Thyroid gland (tissue), 4 donors: Measurements from ENCODE around the gene HES3. TPM values are rescaled to one million over a fixed set of nuclear protein-coding genes. Genes with fewer than 3 reads are reported as not detected.

Source experiments
- DNase-seq, 2 donors: peaks; one replicate each; pipeline ENCODE4 v3.0.0-alpha.2; 2019
- H3K27ac ChIP-seq, 3 donors: fragments of 200-600 bp; sonication (generic); 1 replicate in 2 of 3; 2 replicates in 1 of 3; pipeline ENCODE4 v1.5.1; 2016 to 2019; ENCODE audit warnings: mild to moderate bottlenecking in 1 of 3, moderate library complexity in 1 of 3
- H3K27me3 ChIP-seq: fragments of 200-600 bp; sonication (generic); one replicate; pipeline ENCODE4 v1.5.1; 2019
- H3K36me3 ChIP-seq, 2 donors: fragments of 200-600 bp; sonication (generic); one replicate each; pipeline ENCODE4 v1.5.1; 2016 to 2019
- H3K4me1 ChIP-seq, 2 donors: fragments of 200-600 bp; sonication (generic); one replicate each; pipeline ENCODE4 v1.5.1; 2017 to 2019
- H3K4me3 ChIP-seq, 3 donors: fragments of 200-600 bp; sonication (generic); replicated peaks in 1 of 3; 1 replicate in 2 of 3; 2 replicates in 1 of 3; pipeline ENCODE4 v1.5.1; 2016; ENCODE audit warnings: mild to moderate bottlenecking in 1 of 3
- H3K9me3 ChIP-seq: fragments of 200-600 bp; sonication (generic); one replicate; pipeline ENCODE4 v1.5.1; 2017
- CTCF ChIP-seq, 6 experiments: fragments of 200-600 bp in 3 of 6; fragments of 450-650 bp in 3 of 6; sonication (generic) in 3 of 6; IDR thresholded peaks; one replicate each; pipeline ENCODE4 v1.5.1; 2016 to 2019; ENCODE audit warnings: antibody characterized with exemption in 6 of 6, mild to moderate bottlenecking in 2 of 6, inconsistent platforms in 1 of 6, moderate library complexity in 1 of 6
- POLR2A ChIP-seq, 2 donors: fragments of 450-650 bp; IDR thresholded peaks; one replicate each; pipeline ENCODE4 v1.6.1; 2017; ENCODE audit warnings: antibody characterized with exemption in 2 of 2, mild to moderate bottlenecking in 2 of 2, moderate library complexity in 1 of 2
- WGBS, 2 donors: methylation state at CpG; one replicate each; pipeline ENCODE4 v1.1.5; 2017; 5-methylcytosine and 5-hydroxymethylcytosine counted together
- intact Hi-C: fragments of 100-400 bp; cut with DNase I; formaldehyde crosslinking; loops from one replicate; pipeline ENCODE4 v1.15.1; 2023
- total RNA-seq, 4 donors: library from RNA; depleted of rRNA; stranded (reverse); fragments of >200 nt; gene quantifications; one replicate each; pipeline ENCODE4 v1.2.3, GENCODE V29; 2016

HES3 gene, protein sequence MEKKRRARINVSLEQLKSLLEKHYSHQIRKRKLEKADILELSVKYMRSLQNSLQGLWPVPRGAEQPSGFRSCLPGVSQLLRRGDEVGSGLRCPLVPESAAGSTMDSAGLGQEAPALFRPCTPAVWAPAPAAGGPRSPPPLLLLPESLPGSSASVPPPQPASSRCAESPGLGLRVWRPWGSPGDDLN
- not detected for total RNA-seq

- TF ChIP-seq POLR2A (IDR thresholded peaks at IDR 0.05) (no peak), CTCF (IDR thresholded peaks at IDR 0.05) (no peak)
- intact Hi-C loops = loop anchor here (5.0 kb wide), 2 partner anchors 37 to 192 kb away; partner anchors contain the start of gene RNF207
- Histone ChIP-seq H3K27me3 (peaks cover 44% of the 10 kb centered on the region), H3K4me1 (peaks cover 0 to 27% of the 10 kb centered on the region in 2 donors), H3K4me3 (no peak within 1 kb of the TSS), H3K27ac (no peak within 1 kb of the TSS), H3K36me3 (no peaks in the 10 kb centered on the region), H3K9me3 (no peaks in the 10 kb centered on the region)
- DNase-seq = no peak
- 8 to 9% methylated on average over 6 to 12 of the region's 16 CpGs for WGBS, 2 donors
Measured at GRCh38 chr1:6243993-6244392, at the start of gene HES3. HES3 (plus strand) TSS chr1:6244179; CDS start chr1:6244366, 187 bp downstream.

DNA sequence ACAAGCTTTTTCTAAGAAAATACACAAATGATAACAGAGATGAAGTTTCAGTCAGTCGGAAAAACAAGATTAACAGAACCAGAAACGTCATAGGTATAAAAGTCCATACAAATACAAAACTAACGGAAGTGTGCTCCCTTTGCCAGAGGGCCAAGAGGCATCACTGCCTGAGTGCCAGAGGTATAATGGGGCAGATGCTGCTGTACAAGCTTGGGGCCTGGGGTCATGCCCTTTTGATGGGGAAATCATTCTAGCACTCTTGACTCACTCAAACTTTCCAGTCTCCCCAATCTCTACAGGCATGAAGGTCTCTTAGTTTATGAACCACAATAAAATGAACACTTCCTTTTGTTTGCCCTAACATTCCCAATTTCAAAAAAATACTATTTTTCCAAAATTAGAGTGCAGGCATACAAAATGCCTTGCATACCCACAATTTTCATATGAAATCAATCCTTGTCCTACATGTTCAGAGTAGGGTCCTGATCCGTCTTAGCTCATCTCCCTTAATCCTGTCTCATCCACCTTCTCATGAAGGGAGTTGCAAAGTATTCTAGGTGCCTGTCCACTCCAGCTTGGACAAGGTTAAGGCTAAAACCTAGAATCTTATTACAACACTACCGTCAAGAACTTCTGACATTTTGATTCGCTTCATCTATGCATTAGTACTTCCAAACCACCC lies 46.1 kb upstream of the HES3 start:
- H3K36me3 ChIP-seq = peaks cover 25 to 26% of the 10 kb centered on the region in 2 donors

DNA sequence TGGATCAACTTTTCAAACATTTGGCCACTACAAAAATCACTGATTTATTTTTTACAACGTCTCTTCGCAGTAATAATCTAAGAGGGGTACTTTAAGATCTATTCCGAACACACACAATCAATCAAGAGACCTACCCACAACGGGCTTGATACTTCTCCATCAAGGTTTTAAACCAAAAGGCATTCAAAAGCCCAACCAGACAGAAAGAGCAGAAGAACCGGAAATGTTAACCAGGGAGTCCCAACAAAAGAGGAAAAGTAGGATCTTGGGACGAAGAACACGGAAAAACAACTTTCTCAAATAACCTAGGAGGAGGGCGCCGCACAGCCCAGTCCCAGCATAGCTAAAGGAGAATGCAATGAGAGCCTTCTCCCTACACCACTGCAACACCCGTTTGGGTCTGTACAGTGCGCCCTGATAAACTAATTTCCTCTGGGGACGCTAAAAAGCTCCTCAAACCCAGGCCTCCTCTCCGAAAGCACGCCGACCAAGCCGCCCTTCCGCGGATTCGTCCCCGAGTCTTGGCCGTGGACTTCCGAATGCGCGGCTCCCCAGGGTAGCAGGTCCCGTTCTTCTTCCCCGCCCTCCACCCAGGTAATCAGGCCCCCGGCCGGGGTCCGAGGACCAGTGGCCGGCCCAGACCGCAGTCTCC lies 45.2 kb upstream of the HES3 start:
- H3K27ac ChIP-seq = peak overlapping the region in 2 of 3 donors; percentile 62 to 74
- WGBS, 2 donors = 1% methylated on average over 23 to 31 of the region's 31 CpGs

More for the DNA sequence above, 46.1 kb upstream of the HES3 start:
- peaks cover 7 to 21% of the 10 kb centered on the region in 2 donors for H3K4me1 ChIP-seq
- no peaks in the 10 kb centered on the region for H3K27me3 ChIP-seq
- no peak overlapping the region for H3K27ac ChIP-seq
- WGBS, 2 donors = 61 to 66% methylated on average over 6 of the region's 6 CpGs
- intact Hi-C loops = no loop called here
- H3K4me3 ChIP-seq = peak overlapping the region in 1 of 3 donors; percentile 100
- H3K9me3 ChIP-seq = no peaks in the 10 kb centered on the region
- DNase-seq = no peak
- TF ChIP-seq CTCF (IDR thresholded peaks at IDR 0.05) (no peak), POLR2A (IDR thresholded peaks at IDR 0.05) (no peak)

GRCh38 chr1:6199298-6200187 lies 44.4 kb upstream of the HES3 start, which contains the start of gene RPL22:
RPL22 (minus strand) TSS chr1:6199595; CDS start chr1:6199573, 22 bp downstream.
- H3K4me1 ChIP-seq = peaks cover 7 to 21% of the 10 kb centered on the region in 2 donors
- TF ChIP-seq CTCF (IDR thresholded peaks at IDR 0.05) (peak in 1 of 6 experiments; percentile 44), POLR2A (IDR thresholded peaks at IDR 0.05) (peak; percentile 15 to 79)
- H3K36me3 ChIP-seq = peaks cover 9 to 12% of the 10 kb centered on the region in 2 donors
- H3K27ac ChIP-seq = peak within 1 kb of the TSS; percentile 53 to 74 (median 66)
- 1 to 2% methylated on average over 42 to 50 of the region's 53 CpGs for WGBS, 2 donors
- DNase-seq = peak; percentile 99
- no peaks in the 10 kb centered on the region for H3K9me3 ChIP-seq
- intact Hi-C loops = no loop called here
- peak within 1 kb of the TSS; percentile 92 to 100 (median 99) for H3K4me3 ChIP-seq
- no peaks in the 10 kb centered on the region for H3K27me3 ChIP-seq

More for the DNA sequence above, 45.2 kb upstream of the HES3 start:
- DNase-seq = no peak
- intact Hi-C loops = no loop called here
- no peaks in the 10 kb centered on the region for H3K27me3 ChIP-seq
- H3K9me3 ChIP-seq = no peaks in the 10 kb centered on the region
- H3K4me1 ChIP-seq = peaks cover 7 to 21% of the 10 kb centered on the region in 2 donors
- H3K36me3 ChIP-seq = peaks cover 16 to 20% of the 10 kb centered on the region in 2 donors
- no peak for TF ChIP-seq CTCF (IDR thresholded peaks at IDR 0.05)
- no peak for TF ChIP-seq POLR2A (IDR thresholded peaks at IDR 0.05)
- H3K4me3 ChIP-seq = peak overlapping the region; percentile 92 to 100 (median 99)
